ENCODE results near the gene DPCD. TPM values are rescaled to one million over a fixed set of nuclear protein-coding genes. Genes with fewer than 3 reads are reported as not detected.
"Not testable (repeated sequence)": the region's sequence is repeated elsewhere in the genome, so short reads cannot be mapped to it uniquely, and the experiment has no call there.

Gene DPCD
- total RNA-seq, 1 experiment from 2014 or later, result 81.5 TPM

DNA sequence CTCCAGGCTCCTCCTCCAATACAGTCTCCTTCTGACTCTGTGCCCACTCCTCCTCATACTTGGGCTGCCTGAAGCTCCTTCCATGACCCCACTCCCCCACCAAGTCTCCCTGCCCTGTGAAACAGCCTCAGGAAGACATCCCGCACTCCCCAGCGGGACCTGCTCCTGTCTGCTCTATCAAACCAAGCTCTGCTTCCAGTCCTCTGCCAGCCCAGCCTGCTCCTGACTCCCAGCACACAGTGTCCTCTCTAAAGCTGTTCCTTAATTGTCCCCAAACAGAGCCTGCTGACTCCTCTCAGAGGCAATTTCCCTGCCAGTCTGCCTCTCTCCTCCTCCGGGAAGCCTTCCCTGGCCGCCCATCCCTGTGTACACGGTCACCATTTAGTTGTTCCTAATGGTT is 9.9 kb upstream of the DPCD start:
- in situ Hi-C loops (cut with HindIII; ENCODE audit: low pct_unique_long_range_greater_than_20kb, low sequenced_read_pairs), result no loop called here
- DNase-seq (ENCODE audit: low read depth), result no peak

DNA sequence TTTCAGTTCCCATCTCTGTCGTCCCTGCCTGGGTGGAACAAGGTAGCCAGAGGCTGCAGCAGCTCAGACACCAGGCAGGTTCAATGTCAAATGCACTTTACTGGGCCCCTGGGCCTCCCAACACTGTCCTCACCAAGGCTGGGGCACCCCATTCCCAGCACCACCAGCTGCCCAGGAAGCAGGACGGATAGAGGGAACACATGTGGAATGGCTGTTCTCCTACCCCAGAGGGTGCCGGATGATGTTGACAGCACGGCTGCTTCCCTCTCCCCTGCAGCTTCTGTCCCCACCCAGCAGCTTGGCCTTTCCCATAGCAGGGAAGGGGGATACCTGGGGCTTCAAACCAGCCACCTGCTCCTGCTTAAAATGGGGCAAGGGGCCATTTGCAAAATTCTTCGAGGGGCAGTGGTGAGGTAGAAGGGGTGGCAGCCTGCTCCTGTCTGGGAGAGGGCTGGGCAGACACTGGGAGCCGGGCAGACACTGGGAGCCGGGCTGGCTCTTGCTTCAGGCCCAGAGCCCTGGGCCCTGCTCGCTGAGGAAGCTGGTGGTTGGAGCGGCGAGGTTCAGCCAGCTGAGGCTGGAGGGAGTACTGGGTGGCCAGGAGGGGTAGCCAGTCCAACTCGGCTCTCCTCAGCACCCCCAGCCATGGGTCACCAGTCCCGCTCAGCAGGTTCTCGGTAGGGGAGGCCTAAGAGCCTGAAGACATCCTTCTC is 9.2 kb upstream of the DPCD start:
- DNase-seq (ENCODE audit: low read depth), result no peak
- in situ Hi-C loops (cut with HindIII; ENCODE audit: low pct_unique_long_range_greater_than_20kb, low sequenced_read_pairs), result no loop called here

DNA sequence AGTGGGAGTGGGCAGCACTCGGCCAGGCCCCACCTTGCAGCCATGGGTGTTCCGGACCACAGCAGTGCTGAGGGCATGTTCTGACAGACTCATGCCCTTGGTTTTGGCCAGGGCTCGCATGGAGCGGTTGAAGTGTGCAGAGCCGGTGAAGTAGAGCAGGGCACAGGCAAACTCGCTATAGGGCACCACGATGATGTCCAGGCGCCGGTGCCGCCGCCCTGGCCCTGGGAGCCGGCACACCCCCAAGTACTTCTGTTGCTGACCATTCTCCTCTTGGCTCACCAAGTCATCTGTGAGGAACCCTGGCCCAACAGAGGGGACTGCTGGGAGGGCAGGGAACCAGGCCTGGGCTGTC is 8.6 kb upstream of the DPCD start:
- no peak for DNase-seq (ENCODE audit: low read depth)
- in situ Hi-C loops (cut with HindIII; ENCODE audit: low pct_unique_long_range_greater_than_20kb, low sequenced_read_pairs), result no loop called here

DNA sequence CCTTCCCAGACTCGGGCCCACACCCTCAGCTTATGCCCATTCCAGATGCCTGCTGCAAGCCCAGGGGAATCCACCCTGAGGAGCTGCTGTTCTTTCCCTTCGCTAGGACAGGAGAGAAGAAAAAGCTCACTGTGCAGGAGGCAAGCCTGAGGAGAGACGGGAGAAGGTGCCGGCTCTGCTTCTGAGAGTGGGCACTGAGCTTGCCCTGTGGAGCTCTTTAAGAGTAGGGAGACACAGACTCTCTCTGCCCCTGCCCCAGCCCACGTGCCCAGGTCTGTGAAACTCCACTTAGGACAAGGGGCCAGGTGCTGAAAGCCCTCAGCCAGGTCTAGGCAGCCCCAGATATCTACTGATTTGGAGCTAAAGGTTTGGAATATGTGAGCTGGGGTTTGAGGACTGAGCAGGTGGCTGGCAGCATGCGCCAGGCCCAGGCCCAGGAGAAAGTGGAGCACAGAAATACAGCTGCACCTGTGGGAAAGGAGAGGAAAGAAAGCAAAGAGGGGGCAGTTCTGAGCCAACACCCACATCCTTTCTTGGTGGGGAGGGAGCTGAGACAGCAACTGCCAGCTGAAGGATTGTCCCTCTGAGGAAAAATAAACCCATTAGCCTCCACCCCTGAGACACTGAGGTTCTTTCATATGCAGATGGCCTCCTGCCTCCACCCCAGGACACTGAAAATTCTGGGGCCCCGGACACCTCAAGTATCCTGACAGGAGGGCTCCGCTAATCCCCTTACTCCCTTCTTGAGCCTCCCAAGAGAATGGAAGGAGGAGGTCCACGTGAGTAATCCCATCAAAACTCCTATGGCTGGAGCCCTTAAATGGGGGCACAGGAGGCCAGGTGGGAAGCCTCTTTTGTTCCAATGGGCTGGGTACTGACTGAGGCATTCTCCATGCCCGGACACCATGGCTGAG is 7.4 kb upstream of the DPCD start:
- in situ Hi-C loops (cut with HindIII; ENCODE audit: low pct_unique_long_range_greater_than_20kb, low sequenced_read_pairs), result no loop called here
- DNase-seq (ENCODE audit: low read depth), result no peak

DNA sequence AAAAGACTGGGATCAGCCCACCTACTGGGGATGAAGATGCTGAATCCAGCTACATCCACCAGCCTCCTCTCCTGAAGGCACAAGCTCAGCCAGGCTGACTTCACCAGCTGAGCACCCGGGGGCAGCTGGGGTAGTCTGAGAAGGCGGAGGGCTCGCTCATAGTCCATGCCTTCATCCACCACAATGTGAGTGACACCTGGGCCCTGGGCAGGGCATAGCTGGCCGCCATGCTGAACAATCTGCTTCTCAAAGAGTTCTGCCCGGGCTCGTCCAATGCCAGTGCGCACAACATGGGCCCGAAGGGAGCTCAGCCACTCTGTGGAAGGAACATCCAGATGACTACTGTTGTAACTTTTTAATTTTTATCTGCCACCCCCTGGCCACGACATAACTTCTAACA is 2.3 kb upstream of the DPCD start:
- in situ Hi-C loops (cut with HindIII; ENCODE audit: low pct_unique_long_range_greater_than_20kb, low sequenced_read_pairs), result no loop called here
- DNase-seq (ENCODE audit: low read depth), result no peak

DNA sequence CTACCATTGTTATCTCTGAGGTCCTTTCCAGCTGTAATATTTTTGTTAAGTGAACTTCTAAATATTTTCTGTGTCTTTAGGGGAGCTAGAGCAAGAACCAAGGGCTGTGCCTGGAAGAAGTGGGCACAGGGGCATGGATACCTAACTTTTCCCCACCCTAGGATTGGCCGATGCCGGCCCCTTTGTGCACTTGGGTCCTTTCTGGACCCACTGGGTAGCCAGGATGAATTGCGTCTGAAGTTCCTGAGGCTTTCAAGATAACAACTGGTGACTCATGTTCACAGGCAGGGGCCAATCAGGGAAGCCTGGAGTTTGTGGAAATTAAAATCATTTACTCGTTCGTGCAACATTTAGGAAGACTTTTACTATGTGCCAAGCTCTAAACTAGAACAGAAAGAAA is 758 bp downstream of the DPCD start:
- peak; percentile 48 for DNase-seq (ENCODE audit: low read depth)
- in situ Hi-C loops (cut with HindIII; ENCODE audit: low pct_unique_long_range_greater_than_20kb, low sequenced_read_pairs), result no loop called here

DNA sequence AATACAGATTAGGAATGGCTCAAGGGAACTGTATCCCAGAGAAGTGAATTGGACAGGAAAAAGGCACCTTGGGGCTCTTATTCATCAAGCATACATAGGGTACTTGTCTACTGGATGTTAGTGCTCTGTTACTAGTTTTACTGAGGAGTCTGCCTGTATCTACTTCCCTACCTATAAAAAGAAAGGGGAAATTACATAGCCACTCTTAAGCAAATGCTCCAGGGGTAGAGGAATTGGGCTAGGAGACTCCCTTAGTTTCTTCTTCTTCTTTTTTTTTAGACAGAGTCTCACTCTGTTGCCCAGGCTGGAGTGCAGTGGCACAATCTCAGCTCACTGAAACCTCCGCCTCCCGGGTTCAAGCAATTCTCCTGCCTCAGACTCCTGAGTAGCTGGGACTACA is 5.2 kb downstream of the DPCD start:
- DNase-seq (ENCODE audit: low read depth); in situ Hi-C loops (cut with HindIII; ENCODE audit: low pct_unique_long_range_greater_than_20kb, low sequenced_read_pairs): not testable (repeated sequence)

DNA sequence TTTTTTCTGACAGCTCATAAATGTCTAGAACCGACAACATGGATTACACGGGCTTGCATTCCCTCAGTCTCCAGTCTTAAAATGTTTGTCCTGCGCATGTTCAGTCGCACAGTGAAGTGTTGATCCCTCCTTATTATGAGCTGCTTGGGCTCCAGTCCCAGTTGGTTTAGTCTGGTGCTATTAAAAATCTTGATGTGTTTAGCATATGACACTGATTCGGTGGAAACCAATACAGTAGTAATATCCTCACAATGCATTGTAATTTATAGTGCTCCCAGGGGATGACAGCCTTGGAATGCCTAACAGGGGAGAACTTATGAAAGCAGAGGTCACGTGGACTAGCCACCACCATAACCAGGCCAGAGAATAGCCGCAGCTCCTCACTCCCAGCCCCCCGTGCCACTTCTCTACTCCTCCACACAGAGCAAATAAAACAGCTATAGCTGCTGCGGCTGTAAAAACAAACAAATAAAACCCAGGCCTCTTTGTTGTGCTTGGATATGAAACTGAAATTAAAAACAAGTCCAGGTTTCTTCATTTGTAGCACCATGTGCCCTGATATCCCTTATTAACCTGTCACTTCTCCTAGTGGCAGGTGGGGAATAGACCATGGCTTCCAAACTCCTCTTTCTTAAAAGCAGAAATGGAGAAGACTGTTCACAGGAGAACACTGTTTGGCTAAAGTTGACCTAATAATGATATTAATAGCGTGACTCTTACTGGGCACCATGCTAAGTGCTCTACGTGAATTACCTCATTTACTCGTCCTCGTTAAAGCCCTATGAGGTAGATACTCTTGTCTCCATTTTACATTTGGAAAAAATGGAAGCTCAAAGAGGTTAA is 7.7 kb downstream of the DPCD start:
- no peak for DNase-seq (ENCODE audit: low read depth)
- in situ Hi-C loops (cut with HindIII; ENCODE audit: low pct_unique_long_range_greater_than_20kb, low sequenced_read_pairs), result no loop called here

DNA sequence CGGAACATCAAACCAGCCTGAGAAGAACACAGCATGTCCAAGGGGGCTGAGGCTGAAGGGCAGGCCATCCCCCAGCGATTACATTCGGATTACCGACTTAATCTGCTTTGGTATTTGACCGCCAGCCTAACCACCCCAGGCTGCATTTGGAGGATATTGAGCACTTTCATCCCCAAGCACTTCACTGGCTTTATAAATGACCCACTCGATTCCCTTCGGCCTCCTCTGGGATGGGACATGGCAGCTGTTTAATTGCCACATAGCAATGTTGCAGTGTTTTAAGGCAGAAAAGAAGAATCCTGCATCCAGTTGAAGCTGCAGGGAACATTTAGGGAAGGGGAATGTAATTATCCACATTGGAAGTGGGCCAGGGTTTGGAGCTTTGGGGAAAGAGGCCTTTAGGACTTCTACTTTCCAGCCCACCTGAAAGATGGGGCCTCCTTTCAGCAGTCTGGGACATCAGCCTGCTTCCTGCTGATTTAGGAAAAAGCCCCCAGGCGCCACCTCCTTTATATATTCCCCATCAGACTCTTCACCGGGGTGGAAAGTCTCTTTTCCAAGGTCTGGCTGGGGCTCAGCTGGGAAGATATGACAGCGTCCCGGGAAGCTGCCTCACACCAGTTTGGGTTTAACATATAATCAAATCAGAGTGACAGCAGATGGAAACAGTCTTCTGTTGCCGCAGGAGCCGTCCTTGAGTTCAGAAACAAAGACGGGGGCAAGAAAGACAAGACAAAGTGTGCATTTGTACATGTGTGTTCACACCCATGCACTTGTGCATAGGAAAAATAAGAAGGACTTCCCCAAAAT is 9.2 kb downstream of the DPCD start:
- no peak for DNase-seq (ENCODE audit: low read depth)
- in situ Hi-C loops (cut with HindIII; ENCODE audit: low pct_unique_long_range_greater_than_20kb, low sequenced_read_pairs), result no loop called here

DNA sequence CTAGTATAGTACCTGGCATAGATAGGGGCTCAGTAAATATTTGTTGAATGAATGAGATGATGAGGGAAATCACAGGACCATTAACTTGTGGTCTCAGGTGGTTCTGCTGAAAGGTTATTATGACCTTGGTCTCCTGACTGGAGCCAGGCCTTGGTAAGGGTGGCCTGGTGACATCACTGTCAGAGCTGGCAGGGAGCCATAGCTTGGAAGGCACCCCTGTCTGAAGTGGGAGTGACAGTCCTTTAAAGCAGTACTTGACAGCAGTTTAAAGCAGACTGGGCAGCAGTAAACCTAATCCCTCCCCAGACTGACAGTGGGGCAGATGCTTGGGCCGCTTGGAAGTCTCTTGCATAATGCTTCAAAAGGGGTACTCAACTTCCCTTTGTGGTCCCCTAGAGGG is 13.4 kb downstream of the DPCD start:
- in situ Hi-C loops (cut with HindIII; ENCODE audit: low pct_unique_long_range_greater_than_20kb, low sequenced_read_pairs), result no loop called here
- DNase-seq (ENCODE audit: low read depth), result no peak

DNA sequence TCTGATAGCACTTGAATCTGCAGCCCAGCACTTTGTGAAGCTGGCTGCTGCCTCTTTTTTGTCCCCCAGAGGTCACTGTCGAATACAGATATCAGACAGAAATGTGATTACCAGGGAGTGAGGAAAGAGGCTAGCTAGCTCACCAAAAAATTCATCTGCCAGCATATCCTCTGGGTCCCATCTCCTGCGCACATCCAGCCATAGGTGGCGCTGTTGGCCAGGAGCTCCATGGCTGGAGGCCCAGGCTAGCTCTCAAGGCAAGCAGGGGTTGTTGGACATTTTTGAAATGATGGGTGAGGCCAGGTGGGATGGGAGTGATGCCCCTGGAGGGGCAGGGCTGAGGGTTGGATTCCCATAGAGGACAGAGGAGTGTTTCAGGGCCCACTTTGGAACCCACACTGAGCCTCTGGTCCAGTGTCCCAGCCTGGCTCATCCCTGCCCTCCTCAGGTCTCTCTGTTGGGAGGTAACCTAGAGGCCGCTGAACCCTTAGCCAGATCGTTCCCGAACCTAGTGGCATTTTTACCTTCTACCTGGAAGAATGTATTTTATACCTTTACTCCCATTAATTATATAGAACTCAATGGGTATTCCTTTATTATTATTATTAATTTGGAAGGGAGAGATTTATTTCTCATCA is 14.8 kb downstream of the DPCD start:
- peak; percentile 50 for DNase-seq (ENCODE audit: low read depth)
- in situ Hi-C loops (cut with HindIII; ENCODE audit: low pct_unique_long_range_greater_than_20kb, low sequenced_read_pairs), result no loop called here

DNA sequence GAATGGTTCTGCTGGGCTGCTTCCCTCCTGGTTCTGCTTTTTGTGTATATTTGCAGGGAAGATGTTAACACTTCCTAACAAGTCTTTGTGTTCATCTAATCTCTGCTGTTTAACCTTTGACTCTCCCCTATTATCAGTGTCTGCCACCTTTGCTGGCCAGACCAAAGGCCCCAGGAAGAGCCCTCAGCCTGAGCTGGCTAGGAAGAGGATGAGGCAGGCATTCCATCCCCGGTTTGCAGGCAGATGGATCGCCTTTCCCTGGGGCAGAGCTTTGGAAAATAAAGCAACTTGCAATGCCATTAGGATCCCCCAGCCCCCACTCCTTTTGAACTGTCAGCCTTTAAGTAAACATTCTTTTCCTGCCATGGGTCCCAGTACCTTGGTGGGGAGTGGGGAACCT is 19.0 kb downstream of the DPCD start:
- in situ Hi-C loops (cut with HindIII; ENCODE audit: low pct_unique_long_range_greater_than_20kb, low sequenced_read_pairs), result no loop called here
- DNase-seq (ENCODE audit: low read depth), result no peak

DNA sequence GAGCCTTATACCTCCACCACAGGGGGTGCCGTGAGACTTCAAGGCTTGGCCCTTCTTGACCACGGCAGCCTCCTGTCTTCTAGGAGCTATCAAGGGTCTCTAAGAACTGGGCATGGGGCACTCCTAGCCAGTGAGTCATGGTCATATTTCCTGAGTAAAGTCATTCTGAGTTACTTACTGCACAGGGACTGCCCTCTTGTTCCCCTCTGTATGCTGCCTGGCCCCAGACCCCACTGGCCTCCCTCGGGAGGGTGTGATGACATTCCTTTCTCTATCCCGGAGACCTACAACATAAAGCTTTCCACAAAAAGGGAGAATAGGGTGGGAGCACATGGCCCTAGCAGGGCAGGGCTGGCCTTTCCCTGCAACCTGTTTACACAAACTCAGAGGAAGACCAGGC is 21.4 kb downstream of the DPCD start:
- DNase-seq (ENCODE audit: low read depth), result no peak

DNA sequence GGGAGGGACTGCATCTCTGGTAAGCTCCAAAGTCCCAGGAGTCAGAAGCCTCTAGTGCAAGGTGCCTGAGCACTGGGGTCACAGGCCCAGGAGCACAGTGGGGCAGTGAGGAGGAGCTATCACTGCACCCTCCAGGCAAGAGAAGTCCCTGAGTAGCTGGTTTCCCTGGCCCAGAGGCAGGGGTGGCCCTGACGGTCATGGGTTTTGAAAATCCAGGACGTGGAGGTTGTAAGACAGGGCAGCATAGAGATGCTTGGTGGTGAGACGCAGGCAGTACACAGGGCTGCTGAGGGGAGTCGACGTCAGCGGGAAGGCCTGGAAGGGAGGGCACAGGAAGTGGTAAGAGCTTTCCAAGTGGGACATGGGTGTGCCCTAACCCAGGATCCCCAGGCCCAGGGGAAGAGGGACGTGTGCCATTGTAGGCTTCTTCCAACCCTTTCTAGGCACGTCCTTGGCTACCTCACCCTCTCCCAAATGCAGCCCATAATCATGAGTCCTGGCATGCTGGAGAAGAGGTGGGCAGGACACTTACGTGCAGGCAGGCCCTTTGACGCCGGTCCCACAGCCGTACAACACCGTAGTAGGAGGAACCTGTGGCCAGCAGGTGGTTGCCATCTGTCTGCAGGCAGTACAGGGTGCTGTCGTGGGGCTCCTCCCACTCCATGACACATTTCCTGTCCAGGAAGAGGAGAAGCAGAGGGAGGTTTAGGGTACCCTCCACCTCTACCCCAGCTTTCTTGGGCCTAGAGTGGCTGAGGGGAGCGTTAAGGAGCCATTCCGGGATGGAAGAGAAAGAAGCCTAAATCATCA is 23.2 kb downstream of the DPCD start:
- no peak for DNase-seq (ENCODE audit: low read depth)
- in situ Hi-C loops (cut with HindIII; ENCODE audit: low pct_unique_long_range_greater_than_20kb, low sequenced_read_pairs), result no loop called here

More for the DNA sequence above, 21.4 kb downstream of the DPCD start:
- in situ Hi-C loops (cut with HindIII; ENCODE audit: low pct_unique_long_range_greater_than_20kb, low sequenced_read_pairs), result no loop called here

DNA sequence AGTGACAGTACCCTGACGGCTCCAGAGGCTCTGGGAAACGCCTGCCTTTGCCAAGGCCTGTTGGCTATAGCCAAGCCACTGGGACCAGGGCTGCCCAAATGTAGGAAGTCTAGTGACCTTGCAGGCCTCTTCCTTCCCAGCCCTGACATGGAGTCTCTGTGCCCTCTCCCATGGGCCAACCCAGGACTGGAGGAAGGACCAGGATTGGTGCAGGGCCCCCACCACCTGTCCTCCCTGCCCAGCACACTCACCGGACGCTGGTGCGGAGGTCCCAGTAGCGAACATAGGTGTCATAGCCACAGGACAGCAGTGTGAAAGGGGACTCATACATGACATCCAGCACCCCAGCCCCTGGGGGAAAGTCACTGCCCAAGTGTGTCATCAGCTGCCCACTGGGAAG is 24.0 kb downstream of the DPCD start:
- no peak for DNase-seq (ENCODE audit: low read depth)
- in situ Hi-C loops (cut with HindIII; ENCODE audit: low pct_unique_long_range_greater_than_20kb, low sequenced_read_pairs), result no loop called here

DNA sequence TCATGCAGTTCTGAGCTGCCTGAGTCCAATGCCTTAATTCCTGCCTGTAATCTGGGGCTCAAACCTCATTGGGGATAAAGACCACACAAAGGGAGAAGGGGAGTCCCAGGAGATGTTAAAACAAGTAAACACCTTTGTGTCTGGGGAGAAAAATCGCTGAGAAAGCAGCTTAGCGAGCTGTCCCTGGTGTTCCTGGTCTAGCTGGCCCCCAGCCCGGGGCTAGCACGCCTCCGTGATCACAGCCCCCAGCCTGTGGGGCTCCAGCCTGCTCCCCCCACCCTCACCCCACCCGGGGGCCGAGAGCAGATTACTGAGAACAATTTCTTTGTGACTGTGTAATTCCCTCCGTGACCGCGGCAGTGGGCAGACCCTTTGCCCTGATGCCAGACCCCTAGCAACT is 24.8 kb downstream of the DPCD start:
- in situ Hi-C loops (cut with HindIII; ENCODE audit: low pct_unique_long_range_greater_than_20kb, low sequenced_read_pairs), result no loop called here
- DNase-seq (ENCODE audit: low read depth), result no peak

DNA sequence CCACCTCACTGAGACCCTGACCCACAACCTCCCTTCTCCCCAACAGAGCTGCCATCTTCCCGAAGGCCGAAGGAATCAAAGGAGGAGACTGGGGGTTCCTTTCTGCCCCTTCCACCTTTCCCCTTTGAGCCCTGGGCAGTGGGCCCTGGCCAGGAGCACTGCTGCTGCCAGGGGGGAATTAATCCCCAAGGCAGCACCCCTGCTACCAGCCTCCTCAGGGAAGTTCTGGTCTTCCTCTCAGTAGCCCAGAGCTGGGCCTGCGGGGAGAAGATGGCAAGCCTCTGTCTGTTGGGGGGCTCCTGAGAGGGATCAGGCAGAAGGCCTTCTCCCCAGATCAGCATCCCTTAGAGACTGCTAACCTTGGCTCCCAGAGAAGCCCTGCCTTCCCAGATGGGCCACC is 25.5 kb downstream of the DPCD start:
- in situ Hi-C loops (cut with HindIII; ENCODE audit: low pct_unique_long_range_greater_than_20kb, low sequenced_read_pairs), result no loop called here
- DNase-seq (ENCODE audit: low read depth), result no peak
